Mammary epithelial cell (primary cell): ENCODE results near the gene PRDX5.

Experiments used
- EZH2 ChIP-seq: IDR thresholded peaks from 2 replicates; pipeline ENCODE4 v1.6.1; 2012; ENCODE audit warnings: low read length, inconsistent platforms, borderline replicate concordance
- TF ChIP-seq, protein P1 (sequence below), 2 donors: IDR thresholded peaks in 1 of 2; conservative IDR thresholded peaks in 1 of 2; 2 replicates each; pipeline ENCODE4 v1.5.1; 2011 to 2012; ENCODE audit warnings: inconsistent platforms in 2 of 2, low read length in 2 of 2, mild to moderate bottlenecking in 2 of 2, control low read depth in 1 of 2, low read depth in 1 of 2; ENCODE audit not compliant: insufficient read depth in 1 of 2; ENCODE audit errors: extremely low read depth in 1 of 2

- TF ChIP-seq, protein P1, sequence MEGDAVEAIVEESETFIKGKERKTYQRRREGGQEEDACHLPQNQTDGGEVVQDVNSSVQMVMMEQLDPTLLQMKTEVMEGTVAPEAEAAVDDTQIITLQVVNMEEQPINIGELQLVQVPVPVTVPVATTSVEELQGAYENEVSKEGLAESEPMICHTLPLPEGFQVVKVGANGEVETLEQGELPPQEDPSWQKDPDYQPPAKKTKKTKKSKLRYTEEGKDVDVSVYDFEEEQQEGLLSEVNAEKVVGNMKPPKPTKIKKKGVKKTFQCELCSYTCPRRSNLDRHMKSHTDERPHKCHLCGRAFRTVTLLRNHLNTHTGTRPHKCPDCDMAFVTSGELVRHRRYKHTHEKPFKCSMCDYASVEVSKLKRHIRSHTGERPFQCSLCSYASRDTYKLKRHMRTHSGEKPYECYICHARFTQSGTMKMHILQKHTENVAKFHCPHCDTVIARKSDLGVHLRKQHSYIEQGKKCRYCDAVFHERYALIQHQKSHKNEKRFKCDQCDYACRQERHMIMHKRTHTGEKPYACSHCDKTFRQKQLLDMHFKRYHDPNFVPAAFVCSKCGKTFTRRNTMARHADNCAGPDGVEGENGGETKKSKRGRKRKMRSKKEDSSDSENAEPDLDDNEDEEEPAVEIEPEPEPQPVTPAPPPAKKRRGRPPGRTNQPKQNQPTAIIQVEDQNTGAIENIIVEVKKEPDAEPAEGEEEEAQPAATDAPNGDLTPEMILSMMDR (conservative IDR thresholded peaks at IDR 0.05 in 1 of 2, IDR thresholded peaks at IDR 0.05 in 1 of 2; ENCODE audit: extremely low read depth in 1 of 2, insufficient read depth in 1 of 2, low read depth in 1 of 2, low read length in 2 of 2): no peak
- no peak for TF ChIP-seq EZH2
These were observed 40.1 kb downstream of the PRDX5 start for GRCh38 chr11:64357904-64358535.
